Measurements from ENCODE around the gene MRPL21.
"Not testable (repeated sequence)": the region's sequence is repeated elsewhere in the genome, so short reads cannot be mapped to it uniquely, and the experiment has no call there.

MRPL21 gene

DNA sequence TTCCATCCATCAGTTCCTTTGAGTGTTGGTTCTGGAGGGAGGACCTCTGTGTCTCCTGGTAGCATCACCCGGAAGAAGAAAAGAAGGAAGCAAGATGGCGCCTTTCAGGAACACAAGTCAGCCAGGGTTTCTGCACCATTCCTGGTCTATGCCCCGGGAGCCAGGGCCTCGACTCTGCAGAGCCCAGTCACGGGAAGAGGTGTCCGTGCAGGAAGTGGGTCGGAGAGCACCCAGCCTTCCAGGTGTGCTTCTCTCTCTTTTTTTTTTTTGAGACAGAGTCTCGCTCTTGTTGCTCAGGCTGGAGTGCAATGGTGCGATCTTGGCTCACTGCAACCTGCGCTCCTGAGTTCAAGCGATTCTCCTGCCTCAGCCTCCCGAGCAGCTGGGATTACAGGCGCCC lies 21.2 kb downstream of the MRPL21 start:
- no peak for FAIRE-seq
- DNase-seq (ENCODE audit: insufficient read length, low spot score): no peak
- no peak for TF ChIP-seq POLR2A (IDR thresholded peaks at IDR 0.05; ENCODE audit: low read depth, low read length)

- no peak for TF ChIP-seq POLR2A (IDR thresholded peaks at IDR 0.05; ENCODE audit: low read depth, low read length)
- FAIRE-seq (no peak), DNase-seq (ENCODE audit: insufficient read length, low spot score) (no peak)
Observed at GRCh38 chr11:68881320-68881719, 22.3 kb downstream of the MRPL21 start.

GRCh38 chr11:68880851-68881250 lies 22.8 kb downstream of the MRPL21 start:
- TF ChIP-seq POLR2A (IDR thresholded peaks at IDR 0.05; ENCODE audit: low read depth, low read length): no peak
- FAIRE-seq (no peak), DNase-seq (ENCODE audit: insufficient read length, low spot score) (no peak)

DNA sequence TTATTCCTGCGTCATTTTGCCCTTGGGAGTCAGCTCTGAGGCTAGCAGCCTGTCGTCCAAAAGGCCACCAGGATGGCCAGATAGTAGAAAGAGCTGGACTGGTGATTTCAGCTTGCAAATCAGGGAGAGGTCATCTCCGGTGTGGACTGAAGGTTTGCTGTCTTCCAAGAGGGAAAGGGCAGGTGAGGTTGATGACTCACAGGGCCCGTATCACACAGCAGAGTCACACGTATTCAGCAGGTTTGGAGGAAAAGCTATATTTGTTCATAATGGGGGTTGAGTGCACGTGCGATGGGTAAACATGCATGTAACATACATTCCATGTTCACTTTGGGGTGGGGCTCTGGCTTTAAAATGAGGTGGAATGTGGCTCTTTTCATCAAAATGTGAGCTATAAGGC lies 25.6 kb downstream of the MRPL21 start:
- DNase-seq (ENCODE audit: insufficient read length, low spot score) (no peak), FAIRE-seq (no peak)
- no peak for TF ChIP-seq POLR2A (IDR thresholded peaks at IDR 0.05; ENCODE audit: low read depth, low read length)

DNA sequence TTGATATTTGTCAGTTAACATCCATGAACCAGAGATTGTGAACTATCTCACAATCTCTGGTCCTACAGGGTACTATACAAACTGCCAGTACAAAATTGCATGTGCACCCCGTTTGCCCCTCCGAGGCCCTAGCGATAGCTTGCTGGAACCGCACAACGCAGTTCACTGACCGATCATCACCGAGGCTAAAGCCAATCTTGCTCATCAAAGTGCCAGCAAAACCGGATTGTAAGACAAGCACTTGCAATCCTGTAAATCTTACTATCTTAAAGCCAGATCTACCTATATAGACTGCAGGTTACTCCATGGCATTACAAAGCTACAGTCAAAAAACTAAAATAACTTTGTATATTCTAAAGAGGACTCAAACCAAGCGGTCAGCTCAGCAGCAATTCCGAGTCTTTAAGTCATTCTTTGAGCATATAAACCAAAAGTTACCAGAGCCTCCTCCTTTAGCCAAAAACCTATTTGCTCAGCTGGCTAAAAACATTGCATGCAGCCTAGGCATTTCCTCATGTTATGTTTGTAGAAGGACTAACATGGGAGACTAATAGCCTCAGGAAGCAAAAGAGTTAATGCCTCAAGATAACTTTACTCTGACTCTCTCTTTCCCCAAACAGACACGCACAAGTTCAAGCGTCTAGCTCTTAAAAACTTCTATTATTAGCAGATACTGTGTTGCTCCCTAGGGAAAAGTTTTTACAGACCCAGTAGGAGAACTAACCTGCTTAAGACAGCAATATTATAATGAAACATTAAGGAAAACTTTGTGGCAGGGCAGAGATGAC lies 31.2 kb downstream of the MRPL21 start:
- FAIRE-seq: no peak
- no peak for DNase-seq (ENCODE audit: insufficient read length, low spot score)
- TF ChIP-seq POLR2A (IDR thresholded peaks at IDR 0.05; ENCODE audit: low read depth, low read length): no peak

- DNase-seq (ENCODE audit: insufficient read length, low spot score) (no peak), FAIRE-seq (no peak)
- TF ChIP-seq POLR2A (IDR thresholded peaks at IDR 0.05; ENCODE audit: low read depth, low read length): no peak
Observed at GRCh38 chr11:68870470-68870869, 33.2 kb downstream of the MRPL21 start.

GRCh38 chr11:68868221-68868835 lies 35.3 kb downstream of the MRPL21 start:
- no peak for TF ChIP-seq POLR2A (IDR thresholded peaks at IDR 0.05; ENCODE audit: low read depth, low read length)
- no peak for FAIRE-seq
- no peak for DNase-seq (ENCODE audit: insufficient read length, low spot score)

- TF ChIP-seq POLR2A (IDR thresholded peaks at IDR 0.05; ENCODE audit: low read depth, low read length): no peak
- FAIRE-seq (no peak), DNase-seq (ENCODE audit: insufficient read length, low spot score) (no peak)
Observed at GRCh38 chr11:68867066-68867465, 36.6 kb downstream of the MRPL21 start.

DNA sequence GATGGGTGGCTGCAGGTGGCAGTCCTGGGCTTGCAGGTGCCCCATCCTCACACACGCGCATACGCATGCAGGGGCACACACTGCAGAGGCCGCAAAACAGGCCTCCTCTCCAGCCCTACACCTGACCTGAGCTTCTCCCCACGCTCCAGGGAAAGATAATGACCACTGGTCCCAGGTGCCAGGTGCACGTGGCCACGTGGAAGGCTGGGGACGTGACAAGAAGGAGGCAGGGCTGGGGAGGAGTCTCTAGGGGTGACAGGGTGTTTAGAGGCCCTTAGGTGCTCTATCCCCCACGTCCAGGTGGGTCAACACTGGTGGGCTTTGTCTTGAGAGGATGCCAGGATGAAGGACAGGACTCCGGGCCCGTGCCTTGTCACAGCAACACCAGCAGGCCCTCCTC lies 38.4 kb downstream of the MRPL21 start:
- no peak for TF ChIP-seq POLR2A (IDR thresholded peaks at IDR 0.05; ENCODE audit: low read depth, low read length)

DNA sequence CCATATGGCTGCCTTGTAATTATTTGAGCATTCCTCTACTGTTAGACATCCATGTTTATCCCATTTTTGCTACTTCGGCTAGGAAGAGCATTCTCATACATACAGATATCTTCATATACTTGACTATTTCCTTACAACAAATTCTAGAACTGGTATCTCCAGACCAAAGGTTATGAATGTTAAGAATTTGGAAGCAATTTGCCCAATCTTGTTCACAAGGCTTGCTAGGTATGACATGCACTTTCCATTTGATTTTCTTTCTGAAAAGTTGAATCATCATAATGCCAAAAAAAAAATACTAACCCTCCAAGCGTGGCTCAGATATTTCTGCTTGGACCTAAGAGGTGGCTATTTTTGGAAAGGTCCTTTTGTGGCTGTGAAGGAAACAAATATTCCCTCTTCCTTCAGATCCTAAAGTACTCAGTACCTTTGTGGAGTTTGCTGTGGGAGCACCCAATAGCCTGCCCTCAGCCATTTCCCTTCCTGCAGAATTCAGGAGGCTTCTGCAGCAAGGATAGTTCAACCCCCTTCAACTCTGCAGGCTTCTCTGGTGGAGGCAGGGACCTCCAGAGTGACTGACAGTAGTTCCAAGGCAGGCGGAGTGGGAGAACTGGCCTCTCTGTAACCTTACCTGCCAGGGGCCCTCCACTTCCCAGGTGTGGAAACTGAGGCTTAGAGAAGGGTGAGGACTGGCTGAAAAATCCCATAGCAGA lies 39.9 kb downstream of the MRPL21 start:
- DNase-seq (ENCODE audit: insufficient read length, low spot score) (no peak), FAIRE-seq (no peak)
- no peak for TF ChIP-seq POLR2A (IDR thresholded peaks at IDR 0.05; ENCODE audit: low read depth, low read length)

More for the DNA sequence above, 38.4 kb downstream of the MRPL21 start:
- no peak for DNase-seq (ENCODE audit: insufficient read length, low spot score)
- no peak for FAIRE-seq

DNA sequence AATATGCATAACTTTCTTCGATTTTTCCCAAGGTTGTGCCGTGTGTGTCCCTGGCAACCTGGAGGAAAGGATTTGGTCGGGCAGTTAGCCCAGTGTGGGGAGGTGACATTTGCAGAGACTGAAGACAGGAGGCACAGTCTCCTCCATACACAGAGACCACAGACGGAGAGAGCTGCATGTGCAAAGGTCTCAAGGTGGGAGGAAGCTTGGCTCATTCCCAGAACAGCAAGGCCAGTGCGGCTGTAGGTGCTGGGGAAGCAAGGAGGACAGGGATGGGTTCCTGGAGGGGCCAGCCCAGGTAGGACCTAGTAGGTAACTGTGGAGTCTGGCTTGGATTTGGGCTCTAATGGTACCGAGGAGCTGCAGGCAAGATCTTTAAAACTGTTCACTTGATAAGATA lies 41.2 kb downstream of the MRPL21 start:
- DNase-seq (ENCODE audit: insufficient read length, low spot score) (no peak), FAIRE-seq (no peak)
- no peak for TF ChIP-seq POLR2A (IDR thresholded peaks at IDR 0.05; ENCODE audit: low read depth, low read length)

- FAIRE-seq (no peak), DNase-seq (ENCODE audit: insufficient read length, low spot score) (no peak)
- no peak for TF ChIP-seq POLR2A (IDR thresholded peaks at IDR 0.05; ENCODE audit: low read depth, low read length)
Observed at GRCh38 chr11:68859123-68859522, 44.5 kb downstream of the MRPL21 start.

DNA sequence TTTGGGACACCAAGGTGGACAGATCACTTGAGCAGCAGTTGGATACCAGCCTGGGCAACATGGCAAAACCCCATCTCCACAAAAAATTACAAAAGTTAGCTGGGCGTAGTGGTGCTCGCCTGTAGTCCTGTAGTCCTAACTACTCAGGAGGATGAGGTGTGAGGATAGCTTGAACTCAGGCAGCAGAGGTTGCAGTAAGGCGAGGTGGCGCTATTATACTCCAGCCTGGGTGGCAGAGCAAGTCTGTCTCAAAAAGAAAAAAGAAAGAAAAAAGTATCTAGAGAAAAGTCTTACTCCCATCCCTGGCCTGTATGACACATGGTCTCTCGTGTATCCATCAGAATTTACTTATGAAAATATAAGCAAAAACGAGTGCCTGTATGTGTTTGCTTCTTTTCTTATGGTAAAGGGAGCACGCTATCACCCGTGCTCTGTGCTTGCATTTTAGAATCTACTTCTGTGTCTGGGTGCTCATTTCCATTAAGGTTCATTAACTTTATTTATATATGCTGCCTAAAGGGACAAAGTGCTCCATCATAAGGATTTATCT lies 46.5 kb downstream of the MRPL21 start:
- no peak for DNase-seq (ENCODE audit: insufficient read length, low spot score)
- no peak for FAIRE-seq
- no peak for TF ChIP-seq POLR2A (IDR thresholded peaks at IDR 0.05; ENCODE audit: low read depth, low read length)

DNA sequence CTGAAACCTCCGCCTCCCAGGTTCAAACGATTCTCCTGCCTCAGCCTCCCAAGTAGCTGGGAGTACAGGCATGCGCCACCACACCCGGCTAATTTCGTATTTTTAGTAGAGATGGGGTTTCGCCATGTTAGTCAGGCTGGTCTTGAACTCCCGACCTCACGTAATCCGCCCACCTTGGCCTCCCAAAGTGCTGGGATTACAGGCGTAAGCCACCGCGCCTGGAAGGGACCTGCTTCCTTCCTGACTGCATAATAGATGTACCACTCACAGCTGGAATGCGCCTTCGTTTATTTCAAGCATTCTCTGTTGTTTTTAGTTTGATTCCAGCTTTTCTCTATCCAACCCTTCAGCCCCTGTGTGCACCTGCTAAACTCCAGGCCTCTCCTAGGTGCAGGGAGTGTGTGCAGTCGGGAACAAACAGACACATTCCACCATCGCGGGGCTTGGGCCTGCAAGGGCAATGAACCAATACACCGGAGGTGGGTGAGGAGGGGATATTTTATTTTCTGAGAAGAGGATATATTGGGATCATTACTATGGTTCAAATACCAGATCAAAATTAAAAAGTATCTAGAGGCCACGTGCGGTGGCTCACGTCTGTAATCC lies 47.1 kb downstream of the MRPL21 start:
- FAIRE-seq; DNase-seq (ENCODE audit: insufficient read length, low spot score): not testable (repeated sequence)
